ENCODE measurements around the gene APEX1.

The APEX1 gene

DNA sequence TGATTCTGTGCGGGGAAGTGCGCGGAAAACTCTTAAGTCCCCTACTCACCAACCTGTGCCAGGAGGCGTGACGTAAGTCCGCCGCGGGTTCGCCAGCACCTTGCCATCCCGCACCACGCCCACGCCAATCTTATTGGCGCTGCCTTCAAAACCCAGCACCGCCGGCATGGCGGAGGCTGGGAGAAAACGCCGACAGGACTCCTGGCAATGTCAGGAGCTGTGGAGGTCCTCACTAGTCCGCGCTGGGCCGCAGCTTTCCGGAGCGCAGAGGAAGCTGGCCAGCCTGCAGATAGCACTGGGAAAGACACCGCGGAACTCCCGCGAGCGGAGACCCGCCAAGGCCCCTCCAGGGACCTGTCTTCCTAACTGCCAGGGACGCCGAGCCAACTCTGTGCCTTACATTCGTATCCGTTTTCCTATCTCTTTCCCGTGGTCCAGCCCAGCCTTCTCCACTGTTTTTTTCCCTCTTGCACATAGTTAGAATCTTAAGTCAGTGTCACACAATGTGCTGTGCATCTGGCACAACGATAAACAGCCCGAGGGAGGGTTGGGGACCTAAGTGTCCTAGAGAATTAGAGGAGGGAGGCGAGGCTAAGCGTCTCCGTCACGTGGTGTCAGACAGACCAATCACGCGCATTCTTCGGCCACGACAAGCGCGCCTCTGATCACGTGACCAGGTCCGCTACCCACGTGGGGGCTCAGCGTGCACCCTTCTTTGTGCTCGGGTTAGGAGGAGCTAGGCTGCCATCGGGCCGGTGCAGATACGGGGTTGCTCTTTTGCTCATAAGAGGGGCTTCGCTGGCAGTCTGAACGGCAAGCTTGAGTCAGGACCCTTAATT, at the start of gene APEX1, which contains the start of gene OSGEP:
Gene APEX1, plus strand, starts transcription at position 711 of the 839 bp plus-strand sequence. CDS start 420 bp downstream, outside the sequence.
Gene OSGEP, minus strand, starts transcription at position 297 of the 839 bp plus-strand sequence. Its CDS starts 129 bp downstream, at position 168.
- peak; percentile 96 for DNase-seq

DNA sequence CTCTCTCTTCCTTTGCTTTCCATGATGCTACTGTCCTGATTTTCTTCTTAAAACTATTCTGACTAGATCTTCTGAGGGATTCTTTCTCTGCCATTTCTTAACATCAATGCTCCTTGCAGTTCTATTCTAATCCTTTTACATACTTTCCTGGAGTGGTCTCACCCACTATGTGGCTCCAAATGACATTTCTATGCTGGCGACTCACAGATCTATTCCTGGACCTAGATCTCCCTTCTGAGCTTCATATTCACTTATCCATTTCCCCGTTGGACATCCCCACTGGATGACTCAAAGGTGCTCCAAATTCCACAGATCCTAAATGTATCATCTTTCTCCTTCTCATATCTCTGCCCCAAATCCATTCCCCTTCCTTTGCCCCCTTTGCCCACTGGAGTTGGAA, 45.8 kb upstream of the APEX1 start:
- DNase-seq, result no peak

DNA sequence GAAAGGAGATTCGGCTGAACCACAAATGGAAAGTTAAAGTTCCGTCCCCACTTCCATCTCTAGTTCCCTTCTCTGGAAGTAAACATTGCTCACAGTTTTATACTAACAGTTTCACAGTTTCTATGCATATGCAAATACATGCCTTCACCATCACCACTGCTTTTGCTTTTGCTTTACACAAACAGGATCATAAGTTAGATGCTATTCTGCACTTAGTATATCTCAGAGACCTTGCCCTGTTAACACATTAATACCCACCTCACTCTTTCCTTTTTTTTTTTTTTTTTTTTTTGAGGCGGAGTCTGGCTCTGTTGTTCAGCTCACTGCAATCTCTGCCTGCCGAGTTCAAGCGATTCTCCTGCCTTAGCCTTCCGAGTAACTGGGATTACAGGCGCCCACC, 42.6 kb upstream of the APEX1 start:
- DNase-seq, result no peak

DNA sequence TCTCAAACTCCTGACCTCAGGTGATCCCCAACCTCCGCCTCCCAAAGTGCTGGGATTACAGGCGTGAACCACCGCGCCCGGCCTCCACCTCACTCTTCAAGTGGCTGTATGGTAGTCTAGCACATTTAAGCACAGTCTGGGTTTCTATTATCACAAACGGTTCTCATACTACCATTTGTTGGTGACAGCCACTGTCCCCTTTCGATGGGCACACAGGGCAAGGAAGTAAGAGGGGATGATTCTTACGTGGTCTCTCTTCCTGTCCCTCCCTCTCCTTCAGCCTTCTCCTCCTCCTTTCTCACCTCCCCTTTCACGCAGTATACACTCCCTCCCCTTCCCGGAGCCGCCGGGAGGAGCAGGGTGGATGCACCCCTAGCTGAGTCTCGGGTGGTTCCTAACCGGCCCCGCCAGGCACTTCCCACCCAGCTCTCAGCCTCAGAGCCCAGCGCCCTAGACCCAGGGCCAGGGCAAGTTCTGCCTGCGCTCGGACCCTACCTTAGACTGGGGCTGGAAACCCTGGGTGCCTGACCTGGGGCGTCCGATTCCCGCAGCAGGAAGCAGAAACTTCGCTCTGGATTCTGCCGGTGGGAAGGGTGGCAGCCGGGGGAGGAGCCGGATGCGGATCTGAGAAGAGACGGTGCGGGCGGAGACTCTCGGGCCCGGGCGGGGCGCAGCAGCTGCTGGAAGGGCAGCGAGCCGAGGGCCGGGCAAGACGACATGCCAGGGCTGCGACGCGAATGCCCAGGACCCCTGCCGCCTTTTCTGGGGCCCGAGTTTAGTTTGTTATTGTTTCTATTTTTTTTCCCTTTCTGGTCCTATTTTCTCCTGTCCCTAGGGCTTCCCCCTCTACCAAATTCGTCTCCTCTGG, 41.9 kb upstream of the APEX1 start, which contains the start of gene TEP1:
Gene TEP1, minus strand, starts transcription at position 626 of the 868 bp plus-strand sequence. CDS start 5,062 bp downstream, outside the sequence.
- DNase-seq, result peak; percentile 65

DNA sequence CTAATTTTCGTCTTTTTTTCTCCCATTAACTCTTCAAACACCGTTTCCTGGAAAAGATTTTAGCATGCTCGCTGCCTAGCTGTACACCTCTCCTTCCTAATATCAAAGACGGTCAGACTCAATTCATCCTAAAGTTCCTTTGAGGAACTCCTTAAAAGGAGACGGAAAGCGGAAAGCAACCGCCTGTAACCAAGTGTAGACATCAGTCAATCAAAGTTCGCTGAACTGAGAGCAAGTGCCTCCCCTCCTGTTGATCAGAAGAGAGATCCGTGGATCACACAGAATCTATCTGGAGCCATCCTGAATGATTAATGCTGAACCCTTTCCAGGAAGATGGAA, 41.3 kb upstream of the APEX1 start:
- DNase-seq, result no peak

DNA sequence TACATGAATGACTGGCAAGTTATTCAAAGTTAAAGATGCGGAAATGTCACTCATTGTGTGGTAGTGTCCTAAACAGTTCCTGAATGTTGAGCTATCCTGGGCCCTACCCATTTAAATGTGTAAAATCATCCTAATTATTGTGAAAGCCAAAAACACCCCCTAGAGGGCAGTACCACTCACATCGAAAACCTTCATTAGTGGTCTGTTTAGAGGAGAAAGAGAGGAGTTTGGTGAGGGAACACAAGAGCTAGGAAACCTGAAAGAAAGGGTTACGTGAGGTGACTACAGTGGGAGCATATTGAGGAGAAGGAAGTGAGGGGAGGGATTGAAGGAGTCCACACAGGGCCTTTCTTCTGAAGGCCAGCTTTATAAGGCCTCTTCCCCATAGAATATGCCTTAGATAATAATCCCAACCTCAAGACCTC, 39.2 kb upstream of the APEX1 start:
- DNase-seq, result peak; percentile 31

DNA sequence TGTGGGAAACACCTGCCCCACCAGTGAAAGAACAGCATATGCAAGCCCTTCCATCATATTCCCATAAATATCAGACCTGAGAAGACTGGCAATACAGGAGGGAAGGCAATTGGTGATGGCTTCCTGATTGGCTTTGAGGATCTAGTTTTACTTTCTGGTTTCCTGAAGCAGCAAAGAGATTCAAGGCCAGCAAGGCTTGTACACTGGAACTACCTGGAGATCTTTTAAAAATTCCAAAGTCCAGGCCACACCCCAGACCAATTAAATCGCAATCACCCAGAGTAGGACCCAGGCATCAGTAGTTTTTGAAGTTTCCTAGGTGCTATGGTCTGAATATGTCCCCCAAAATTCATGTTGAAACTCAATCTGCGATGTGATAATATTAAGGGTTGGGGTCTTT, 38.8 kb upstream of the APEX1 start:
- no peak for DNase-seq

DNA sequence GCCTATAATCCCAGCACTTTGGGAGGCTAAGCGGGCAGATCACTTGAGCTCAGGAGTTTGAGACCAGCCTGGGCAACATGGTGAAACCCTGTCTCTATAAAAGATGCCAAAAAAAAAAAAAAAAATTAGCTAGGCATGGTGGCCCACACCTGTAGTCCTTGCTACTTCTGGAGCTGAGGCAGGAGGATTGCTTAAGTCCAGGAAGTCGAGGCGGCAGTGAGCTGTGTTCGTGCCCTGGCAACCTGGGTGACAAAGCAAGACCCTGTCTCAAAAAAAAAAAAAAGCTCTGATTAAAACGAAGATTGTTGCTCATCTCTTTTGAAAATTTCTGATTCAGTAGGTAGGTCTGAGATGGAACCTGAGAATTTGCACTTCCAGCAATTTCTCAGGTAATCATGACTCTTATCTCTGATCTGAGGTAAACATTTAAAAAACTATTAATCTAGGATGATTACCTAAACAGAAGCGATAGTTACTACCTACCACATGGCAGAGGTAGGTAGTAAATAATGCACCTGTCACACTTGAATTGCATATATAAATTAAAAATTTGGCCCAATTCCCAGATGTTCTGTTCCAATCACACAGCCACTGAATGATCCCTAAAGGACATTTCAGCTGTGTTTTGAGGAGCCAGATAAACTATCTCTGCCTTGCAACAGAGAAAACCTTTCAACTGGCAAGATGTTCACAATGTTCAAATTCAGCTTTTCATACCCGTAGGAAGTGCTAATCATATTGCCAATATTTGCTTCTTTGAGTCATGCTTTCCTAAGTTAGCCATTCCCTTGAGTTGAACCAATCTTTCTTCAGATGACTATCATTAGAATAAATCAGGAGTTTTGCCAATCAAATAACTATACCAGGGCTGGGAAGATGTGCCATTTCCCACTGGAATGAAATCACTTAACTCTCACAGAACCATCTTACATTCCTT, 37.5 kb upstream of the APEX1 start:
- no peak for DNase-seq

DNA sequence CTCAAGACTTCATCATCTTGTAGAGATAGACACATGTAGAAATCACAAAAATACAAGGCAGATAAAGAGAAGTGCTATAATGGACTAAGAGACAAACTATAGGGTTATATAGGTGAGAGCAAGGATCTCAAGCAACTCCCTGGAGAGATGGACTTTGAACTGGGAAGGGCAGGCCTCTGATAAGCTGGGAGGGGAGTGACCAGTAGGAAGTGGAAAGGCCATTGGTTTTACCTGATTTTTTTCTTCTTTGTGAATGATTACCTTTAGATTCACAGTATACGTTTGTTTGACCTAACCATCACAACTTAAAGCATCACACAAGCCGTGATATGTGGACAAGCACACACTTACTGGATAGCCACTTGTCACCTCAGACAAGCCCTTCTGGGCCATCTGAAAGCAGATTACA, 36.5 kb upstream of the APEX1 start:
- DNase-seq, result no peak

DNA sequence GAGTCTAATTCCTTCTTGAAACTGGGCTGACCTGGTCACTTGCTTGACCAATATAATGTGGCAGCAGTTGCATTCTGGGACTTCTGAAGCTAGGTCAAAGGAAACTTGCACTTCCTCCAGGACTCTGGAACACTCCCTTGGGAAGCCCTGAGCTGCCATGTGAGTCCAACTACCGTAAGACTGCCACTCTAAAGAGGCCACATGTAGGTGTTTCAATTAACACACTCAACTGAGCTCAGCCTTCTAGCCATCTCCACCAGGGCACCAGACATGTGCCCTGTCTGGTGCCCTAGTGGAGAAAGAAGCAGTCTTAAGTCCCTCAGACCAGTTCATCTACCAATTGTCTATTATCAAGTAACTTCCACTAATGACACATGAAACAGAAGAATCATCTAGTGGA, 35.6 kb upstream of the APEX1 start:
- no peak for DNase-seq

DNA sequence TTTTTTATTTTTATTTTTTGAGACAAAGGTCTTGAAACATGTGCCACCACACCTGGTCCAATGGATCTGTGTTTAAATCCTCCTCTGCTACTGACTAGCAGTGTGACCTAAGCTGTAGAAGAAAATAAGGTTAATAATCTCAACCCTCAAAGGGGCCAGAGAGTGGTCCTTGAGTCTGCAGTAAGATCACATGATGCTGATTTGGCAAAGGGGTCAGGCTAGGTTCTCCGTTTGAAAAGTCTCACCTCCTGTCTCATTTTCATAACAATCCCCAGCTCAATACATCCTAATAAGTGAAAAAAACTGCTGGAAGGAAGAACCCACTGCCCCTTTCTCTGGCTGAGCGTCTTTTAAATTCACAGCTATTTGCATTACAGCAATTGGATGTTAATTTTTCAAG, 33.8 kb upstream of the APEX1 start:
- DNase-seq, result no peak

DNA sequence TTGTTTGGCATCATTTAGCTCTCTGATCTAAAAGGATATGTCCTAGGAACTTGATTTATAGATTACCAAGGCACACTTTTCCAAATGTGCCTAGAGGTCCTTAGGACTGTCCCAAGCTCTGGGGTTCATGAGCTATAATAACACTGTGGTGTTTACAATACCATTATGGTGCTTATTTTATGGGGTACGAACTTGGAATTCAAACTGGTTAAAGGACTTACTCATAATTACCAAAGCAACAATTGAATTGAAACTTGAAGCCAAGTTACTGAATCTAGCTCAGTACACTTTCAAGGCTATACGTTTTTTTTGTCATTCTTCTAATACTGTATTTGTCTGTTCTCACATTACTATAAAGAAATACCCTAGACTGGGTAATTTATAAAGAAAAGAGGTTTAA, 32.1 kb upstream of the APEX1 start:
- DNase-seq, result no peak

DNA sequence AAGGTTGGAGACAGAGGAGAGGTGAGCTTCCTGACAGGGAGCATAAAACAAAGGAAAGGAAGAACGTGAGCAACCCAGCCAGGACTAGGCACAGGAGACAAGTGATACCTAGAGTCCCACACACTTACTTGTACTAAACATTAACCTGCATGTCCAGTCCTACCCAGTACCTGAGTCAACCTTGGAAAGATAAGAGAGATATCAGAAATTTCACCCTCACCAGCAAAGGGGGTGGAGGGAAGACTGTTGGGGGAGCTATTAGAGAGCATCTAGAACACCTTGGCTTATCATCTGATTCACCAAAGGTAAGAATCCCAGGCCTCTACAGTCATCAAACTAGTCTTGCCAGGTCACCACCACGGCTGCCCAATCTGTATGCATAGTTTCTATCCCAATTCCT, 30.2 kb upstream of the APEX1 start:
- DNase-seq, result no peak

DNA sequence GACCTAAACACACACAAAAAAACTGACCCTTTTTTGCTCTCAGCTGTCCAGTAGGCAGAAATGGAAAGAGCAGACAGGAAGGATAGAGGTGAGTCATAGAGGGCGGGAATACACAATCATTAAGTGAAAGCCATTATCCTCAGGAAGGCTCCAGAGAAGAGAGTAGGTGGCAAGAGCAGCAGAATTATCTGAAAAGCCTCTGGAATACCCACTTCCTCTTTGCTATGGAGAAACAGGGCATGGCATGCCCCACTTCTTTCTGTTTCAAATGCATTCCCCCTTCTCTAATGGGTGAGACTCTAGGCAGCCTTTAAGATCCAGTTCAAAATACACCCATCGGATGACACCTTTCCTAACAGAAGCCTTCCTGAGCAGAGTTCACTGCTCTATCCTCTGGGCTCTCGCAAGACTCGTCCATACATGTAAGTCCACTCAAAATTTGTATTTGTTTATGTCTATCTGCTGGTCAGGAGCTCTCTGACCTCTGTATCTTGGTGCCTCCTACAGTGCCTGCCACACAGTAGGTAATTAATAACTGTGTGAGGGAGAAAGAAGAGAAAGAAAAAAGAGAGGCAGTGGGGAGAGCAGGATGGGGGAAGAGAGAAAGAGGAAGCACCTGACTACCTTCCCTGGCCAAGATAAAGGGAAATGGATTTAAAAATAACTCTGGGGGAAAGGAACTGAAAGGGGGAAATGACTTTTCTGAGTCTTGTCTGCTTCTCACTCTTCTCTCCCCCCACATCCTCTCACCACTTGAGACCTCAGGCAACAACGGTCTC, 27.6 kb upstream of the APEX1 start:
- no peak for DNase-seq

DNA sequence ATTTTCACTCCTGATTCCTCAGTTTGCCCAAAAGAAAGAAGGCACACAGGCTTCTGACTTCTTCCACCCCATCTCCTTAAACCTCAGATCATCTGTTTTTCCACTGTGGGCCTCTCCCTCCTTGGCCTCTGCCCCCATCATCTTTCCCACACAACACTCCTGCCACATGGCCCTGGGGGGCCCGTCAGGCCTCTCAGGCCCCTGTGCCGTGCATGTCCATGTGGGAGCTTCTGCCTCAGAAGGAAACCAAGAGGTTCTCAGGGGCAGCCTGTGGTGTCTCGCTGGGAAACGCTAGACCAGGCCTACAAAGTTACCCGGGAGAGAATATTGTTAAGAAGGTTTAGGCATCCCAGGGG, 27.0 kb upstream of the APEX1 start:
- DNase-seq, result no peak

DNA sequence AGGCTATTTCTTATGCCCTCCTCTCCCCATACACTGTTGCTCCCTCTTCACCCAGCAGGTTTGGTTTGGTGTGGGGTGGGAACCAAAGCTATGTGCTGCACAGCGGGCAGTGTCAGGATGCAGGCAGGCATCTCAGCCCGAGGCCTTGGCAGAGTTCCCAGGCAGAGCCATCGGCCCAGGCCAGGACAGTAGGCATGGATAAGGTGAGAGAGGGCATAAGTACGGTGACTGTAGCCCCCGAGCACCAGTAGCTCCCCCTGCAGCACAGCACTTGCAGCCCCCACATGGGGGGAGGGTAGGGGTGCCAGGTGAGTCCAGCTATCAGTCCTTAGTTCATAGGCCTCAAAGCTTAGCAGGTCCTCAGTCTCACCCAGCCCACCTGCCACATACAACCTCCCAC, 26.2 kb upstream of the APEX1 start:
- DNase-seq, result no peak

DNA sequence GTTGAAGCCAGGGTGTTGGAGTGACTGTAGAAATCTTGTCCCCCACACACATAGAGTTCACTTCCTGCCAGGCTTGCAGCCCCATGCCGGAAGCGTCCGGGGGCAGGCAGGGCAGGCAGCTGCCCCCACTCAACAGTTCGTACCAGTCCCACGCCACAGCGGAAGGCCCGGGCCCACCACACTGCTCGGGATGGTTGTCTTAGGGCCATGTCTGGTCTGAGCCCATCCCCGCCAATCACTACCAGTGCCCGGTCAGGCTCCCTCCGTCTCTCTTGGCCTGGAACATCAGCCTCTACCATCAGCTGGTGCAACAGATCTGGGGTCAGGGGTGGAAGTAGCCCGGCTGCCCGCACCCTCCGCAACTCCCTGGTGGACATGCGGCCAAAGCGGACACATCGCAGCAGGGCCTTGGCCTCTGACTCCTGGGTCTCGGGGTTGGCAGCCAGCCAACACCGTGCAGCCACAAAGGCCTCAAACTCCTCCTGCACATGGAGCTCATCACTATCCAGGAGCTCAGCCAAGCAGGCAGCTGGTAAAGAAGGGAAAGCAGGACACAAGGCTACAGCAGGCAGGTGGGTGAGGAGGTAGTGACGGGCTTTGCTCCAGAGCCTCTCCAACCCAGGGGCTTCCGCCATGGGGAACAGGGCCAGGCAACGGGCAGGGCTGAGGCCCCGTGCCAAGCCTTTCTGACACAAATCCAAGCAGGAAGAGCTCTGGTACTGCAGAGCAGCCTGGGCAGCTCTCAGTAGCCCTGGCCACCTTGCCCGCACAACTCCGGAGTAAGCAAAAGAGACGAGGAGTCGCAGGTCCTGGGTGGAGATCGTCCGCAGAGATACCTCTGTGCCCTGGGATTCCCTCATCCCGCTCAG, 25.0 kb upstream of the APEX1 start:
- no peak for DNase-seq

DNA sequence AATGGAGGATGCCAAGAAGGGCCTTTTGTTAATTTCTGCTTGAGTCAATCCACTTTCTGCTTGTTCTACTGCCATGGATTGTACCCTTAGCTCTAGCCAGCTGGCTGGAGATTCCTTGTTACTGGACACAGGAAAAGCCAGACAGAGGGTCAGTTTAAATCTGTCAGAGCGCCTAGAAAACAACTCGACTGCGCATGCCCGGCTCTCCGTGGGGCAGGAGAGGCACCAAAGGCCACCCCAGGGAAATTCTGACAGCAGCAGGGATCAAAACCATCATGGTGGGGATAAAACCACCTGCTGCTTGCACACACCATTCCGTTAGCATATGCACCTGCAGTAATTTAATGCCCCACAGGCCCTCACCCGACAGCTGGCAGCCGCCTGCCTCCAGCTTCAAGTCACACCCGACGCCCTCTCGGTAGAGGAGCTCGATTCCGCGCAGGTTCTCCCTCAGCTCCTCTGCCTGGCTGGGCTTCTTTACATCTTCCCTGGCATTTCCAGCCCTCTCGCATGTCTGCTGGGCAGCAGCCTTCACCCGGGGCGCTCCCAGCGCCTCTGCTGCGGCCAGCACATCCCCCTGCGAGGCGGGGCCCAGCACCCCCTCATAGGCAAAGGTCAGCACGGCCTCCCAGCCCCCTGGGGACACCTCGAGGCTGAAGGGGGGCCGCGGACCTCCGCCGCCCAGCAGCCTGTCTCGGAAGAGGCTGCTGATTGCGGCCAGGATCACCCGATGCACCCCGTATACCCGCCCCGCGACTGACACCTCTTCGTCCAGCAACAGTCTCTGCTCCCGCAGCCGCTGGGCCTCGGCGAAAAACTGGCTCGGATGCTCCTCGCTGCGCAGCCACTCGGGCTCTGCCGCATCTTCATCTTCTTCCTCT, 20.1 kb upstream of the APEX1 start:
- no peak for DNase-seq

DNA sequence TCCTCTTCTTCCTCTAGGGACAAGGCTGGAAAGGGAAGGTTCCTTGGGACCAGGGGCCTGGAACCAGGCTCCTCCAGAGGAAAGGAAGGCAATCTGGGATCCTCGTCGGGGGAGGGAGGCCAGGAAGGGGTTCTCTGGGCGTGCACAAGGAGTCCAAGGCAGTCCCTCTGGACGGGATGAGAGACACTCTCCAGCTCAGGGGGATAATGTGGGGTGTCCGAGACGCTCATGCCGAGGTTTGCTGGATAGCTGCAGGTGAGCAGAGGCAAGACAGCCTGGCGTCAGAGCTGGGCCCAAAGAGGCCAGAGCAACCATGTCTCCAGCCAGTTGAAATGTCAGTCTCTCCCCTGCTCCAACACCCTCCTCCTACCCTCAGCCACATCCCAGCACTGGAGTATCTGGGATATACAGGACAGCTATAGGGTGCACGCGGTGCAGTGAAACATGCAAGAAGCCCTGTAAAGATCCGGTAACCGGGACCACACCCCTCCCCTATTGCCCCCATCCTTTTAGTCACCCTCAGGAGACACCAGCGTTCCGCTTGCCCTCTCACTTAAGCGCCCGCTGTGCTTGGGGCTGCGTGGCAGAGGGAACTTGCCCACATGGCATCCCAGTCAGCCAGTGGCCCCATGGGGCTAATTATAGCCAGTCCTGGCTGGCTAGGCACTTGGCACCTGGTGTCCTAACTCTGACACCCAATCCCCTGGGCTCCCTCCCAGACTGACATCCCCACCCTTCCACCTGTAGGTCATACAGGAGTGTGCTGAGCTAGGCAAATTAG, 19.3 kb upstream of the APEX1 start, which contains the start of gene KLHL33:
Gene KLHL33, minus strand, starts transcription at position 585 of the 781 bp plus-strand sequence. Its CDS starts 355 bp downstream, at position 230.
- DNase-seq, result no peak
